ENCODE measurements around the gene UQCR11.

- TF ChIP-seq, protein P1, sequence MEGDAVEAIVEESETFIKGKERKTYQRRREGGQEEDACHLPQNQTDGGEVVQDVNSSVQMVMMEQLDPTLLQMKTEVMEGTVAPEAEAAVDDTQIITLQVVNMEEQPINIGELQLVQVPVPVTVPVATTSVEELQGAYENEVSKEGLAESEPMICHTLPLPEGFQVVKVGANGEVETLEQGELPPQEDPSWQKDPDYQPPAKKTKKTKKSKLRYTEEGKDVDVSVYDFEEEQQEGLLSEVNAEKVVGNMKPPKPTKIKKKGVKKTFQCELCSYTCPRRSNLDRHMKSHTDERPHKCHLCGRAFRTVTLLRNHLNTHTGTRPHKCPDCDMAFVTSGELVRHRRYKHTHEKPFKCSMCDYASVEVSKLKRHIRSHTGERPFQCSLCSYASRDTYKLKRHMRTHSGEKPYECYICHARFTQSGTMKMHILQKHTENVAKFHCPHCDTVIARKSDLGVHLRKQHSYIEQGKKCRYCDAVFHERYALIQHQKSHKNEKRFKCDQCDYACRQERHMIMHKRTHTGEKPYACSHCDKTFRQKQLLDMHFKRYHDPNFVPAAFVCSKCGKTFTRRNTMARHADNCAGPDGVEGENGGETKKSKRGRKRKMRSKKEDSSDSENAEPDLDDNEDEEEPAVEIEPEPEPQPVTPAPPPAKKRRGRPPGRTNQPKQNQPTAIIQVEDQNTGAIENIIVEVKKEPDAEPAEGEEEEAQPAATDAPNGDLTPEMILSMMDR (IDR thresholded peaks at IDR 0.05; ENCODE audit: borderline replicate concordance, extremely low read depth, low read length, poor library complexity, severe bottlenecking) = no peak
- TF ChIP-seq EZH2 (IDR thresholded peaks at IDR 0.05; ENCODE audit: borderline replicate concordance, low read depth, low read length, severe bottlenecking) = no peak
Observed at GRCh38 chr19:1555487-1556389, 49.5 kb downstream of the UQCR11 start.

All from DND-41 (cell line).